Measurements from ENCODE around the gene PAPPA2. TPM values are rescaled to one million over a fixed set of nuclear protein-coding genes. Genes with fewer than 3 reads are reported as not detected.

PAPPA2 gene
- total RNA-seq, 1 experiment from 2014 or later, result 0.06 TPM

DNA sequence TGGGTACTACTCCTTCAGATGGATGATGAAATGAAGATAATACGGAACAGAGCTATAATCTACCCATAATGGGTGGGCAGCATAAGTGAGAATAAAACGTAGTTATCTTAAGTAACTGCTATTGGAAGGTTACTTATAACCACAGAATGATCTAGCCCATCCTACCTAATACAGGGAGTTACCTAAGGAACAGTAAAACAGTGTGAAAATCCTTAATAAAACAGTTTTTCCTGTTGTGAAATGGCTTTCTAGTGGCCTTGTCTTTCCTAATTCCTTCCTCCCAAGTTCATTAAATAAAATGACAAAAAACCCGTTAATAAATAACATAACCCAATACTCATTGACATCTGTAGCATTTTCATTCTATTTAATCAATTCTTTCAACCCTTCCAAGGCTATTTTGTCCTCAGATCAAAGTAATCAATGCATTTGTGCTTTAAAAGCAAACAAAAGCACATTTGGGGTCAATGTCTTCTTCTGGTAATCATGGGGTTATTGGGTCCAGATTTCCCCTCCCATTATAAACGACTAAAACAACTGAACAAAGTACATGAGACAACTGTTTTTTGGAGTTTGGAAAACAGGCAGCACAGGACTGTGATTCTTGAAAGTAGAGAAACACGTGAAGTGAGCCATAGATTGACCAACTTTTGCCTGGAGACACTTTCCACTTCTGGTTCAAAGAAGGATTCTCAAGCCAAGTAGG, 42.0 kb downstream of the PAPPA2 start:
- Histone ChIP-seq H3K27me3 (replicated peaks; ENCODE audit: insufficient read depth, low read depth, low read length, poor library complexity) (peaks cover 30% of the 10 kb centered on the region), H3K9me3 (ENCODE audit: low read depth, low read length, poor library complexity, severe bottlenecking) (no peaks in the 10 kb centered on the region), H3K36me3 (ENCODE audit: insufficient read depth, low read length, poor library complexity, severe bottlenecking) (no peaks in the 10 kb centered on the region), H3K4me3 (ENCODE audit: low read depth, low read length, poor library complexity, severe bottlenecking) (no peak overlapping the region), H3K27ac (ENCODE audit: low read depth, low read length, poor library complexity, severe bottlenecking) (no peak overlapping the region), H3K4me1 (ENCODE audit: insufficient read depth, low read length, poor library complexity, severe bottlenecking) (no peaks in the 10 kb centered on the region)
- intact Hi-C loops (cut with micrococcal nuclease; ENCODE audit: unreplicated experiment), result no loop called here
- TF ChIP-seq, protein P1, sequence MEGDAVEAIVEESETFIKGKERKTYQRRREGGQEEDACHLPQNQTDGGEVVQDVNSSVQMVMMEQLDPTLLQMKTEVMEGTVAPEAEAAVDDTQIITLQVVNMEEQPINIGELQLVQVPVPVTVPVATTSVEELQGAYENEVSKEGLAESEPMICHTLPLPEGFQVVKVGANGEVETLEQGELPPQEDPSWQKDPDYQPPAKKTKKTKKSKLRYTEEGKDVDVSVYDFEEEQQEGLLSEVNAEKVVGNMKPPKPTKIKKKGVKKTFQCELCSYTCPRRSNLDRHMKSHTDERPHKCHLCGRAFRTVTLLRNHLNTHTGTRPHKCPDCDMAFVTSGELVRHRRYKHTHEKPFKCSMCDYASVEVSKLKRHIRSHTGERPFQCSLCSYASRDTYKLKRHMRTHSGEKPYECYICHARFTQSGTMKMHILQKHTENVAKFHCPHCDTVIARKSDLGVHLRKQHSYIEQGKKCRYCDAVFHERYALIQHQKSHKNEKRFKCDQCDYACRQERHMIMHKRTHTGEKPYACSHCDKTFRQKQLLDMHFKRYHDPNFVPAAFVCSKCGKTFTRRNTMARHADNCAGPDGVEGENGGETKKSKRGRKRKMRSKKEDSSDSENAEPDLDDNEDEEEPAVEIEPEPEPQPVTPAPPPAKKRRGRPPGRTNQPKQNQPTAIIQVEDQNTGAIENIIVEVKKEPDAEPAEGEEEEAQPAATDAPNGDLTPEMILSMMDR (conservative IDR thresholded peaks at IDR 0.05; ENCODE audit: low read depth, low read length), result no peak
- no peak for TF ChIP-seq EZH2 (IDR thresholded peaks at IDR 0.05; ENCODE audit: borderline replicate concordance, low read depth, low read length, poor library complexity, severe bottlenecking)
- POLR2A ChIA-PET (ENCODE audit: low non-redundant PET), result no interaction called here
- BruUV-seq (replicated peaks), result no TSS peak
- DNase-seq (ENCODE audit: low spot score), result no peak
- CTCF ChIA-PET, result no interaction called here

DNA sequence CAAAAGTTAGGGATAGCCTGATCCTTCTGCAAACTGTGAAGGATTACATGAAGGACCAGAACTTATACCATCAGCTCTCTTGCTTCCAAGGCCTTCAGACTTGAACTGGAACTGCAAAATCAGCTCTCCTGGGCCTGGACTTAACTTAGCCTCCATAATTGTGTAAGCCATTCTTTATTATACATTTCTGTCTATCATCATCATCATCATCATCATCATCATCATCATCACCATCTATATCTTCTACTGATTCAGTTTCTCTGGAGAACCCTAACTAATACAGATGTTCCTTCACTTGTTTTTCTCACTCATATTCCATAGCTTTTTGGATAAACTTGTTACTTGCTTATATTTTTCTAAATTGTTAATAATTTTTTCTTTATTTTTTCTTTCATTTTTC, 50.0 kb downstream of the PAPPA2 start:
- no TSS peak for BruUV-seq (replicated peaks)
- Histone ChIP-seq H3K4me3 (ENCODE audit: low read depth, low read length, poor library complexity, severe bottlenecking) (no peak overlapping the region), H3K9me3 (ENCODE audit: low read depth, low read length, poor library complexity, severe bottlenecking) (no peaks in the 10 kb centered on the region), H3K27ac (ENCODE audit: low read depth, low read length, poor library complexity, severe bottlenecking) (no peak overlapping the region), H3K36me3 (ENCODE audit: insufficient read depth, low read length, poor library complexity, severe bottlenecking) (no peaks in the 10 kb centered on the region), H3K4me1 (ENCODE audit: insufficient read depth, low read length, poor library complexity, severe bottlenecking) (no peaks in the 10 kb centered on the region), H3K27me3 (replicated peaks; ENCODE audit: insufficient read depth, low read depth, low read length, poor library complexity) (peaks cover 3% of the 10 kb centered on the region)
- no peak for DNase-seq (ENCODE audit: low spot score)
- ChIA-PET CTCF (no interaction called here), POLR2A (ENCODE audit: low non-redundant PET) (no interaction called here)
- intact Hi-C loops (cut with micrococcal nuclease; ENCODE audit: unreplicated experiment), result no loop called here
- TF ChIP-seq, protein P1 (conservative IDR thresholded peaks at IDR 0.05; ENCODE audit: low read depth, low read length), result no peak
- no peak for TF ChIP-seq EZH2 (IDR thresholded peaks at IDR 0.05; ENCODE audit: borderline replicate concordance, low read depth, low read length, poor library complexity, severe bottlenecking)

DNA sequence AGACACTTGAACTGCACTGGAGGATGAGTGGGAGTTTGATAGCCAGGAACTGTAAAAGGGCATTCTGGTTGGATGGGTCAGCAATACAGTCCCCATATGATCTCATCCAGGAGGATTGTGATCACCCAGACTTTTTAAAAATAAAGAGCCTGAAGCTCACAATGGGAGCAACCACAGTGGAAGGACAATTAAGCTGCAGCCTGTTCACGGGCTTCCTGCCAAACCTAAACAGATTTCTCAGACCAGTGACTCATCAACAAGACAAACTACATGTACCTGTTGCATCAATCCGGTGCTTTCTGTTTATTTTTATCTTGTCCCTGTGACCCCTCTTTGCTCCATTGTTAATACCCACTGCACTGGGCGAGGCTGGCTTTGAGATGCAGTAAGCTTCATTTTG, 52.3 kb downstream of the PAPPA2 start:
- CTCF ChIA-PET, result no interaction called here
- POLR2A ChIA-PET (ENCODE audit: low non-redundant PET), result interaction anchor here (0.7 kb wide), 1 partner anchor 12 kb away, joined by 5 read pairs; no protein-coding TSS in a partner anchor
- H3K27ac ChIP-seq (ENCODE audit: low read depth, low read length, poor library complexity, severe bottlenecking), result no peak overlapping the region
- H3K4me3 ChIP-seq (ENCODE audit: low read depth, low read length, poor library complexity, severe bottlenecking), result no peak overlapping the region
- peak; percentile 3 for DNase-seq (ENCODE audit: low spot score)
- no peaks in the 10 kb centered on the region for H3K9me3 ChIP-seq (ENCODE audit: low read depth, low read length, poor library complexity, severe bottlenecking)
- no peaks in the 10 kb centered on the region for H3K4me1 ChIP-seq (ENCODE audit: insufficient read depth, low read length, poor library complexity, severe bottlenecking)
- BruUV-seq (replicated peaks), result no TSS peak
- TF ChIP-seq EZH2 (IDR thresholded peaks at IDR 0.05; ENCODE audit: borderline replicate concordance, low read depth, low read length, poor library complexity, severe bottlenecking), result no peak
- TF ChIP-seq, protein P1 (conservative IDR thresholded peaks at IDR 0.05; ENCODE audit: low read depth, low read length), result no peak
- H3K27me3 ChIP-seq (replicated peaks; ENCODE audit: insufficient read depth, low read depth, low read length, poor library complexity), result no peaks in the 10 kb centered on the region
- no peaks in the 10 kb centered on the region for H3K36me3 ChIP-seq (ENCODE audit: insufficient read depth, low read length, poor library complexity, severe bottlenecking)
- intact Hi-C loops (cut with micrococcal nuclease; ENCODE audit: unreplicated experiment), result no loop called here
